Measurements from ENCODE around the gene SUSD1. TPM values are rescaled to one million over a fixed set of nuclear protein-coding genes. Genes with fewer than 3 reads are reported as not detected.
A peak's percentile ranks its signal among the peaks of the same experiment; 100 is the strongest.

The SUSD1 gene
- total RNA-seq, 1 experiment from 2014 or later: 6.3 TPM

GRCh38 chr9:112020680-112021596 lies 154.2 kb downstream of the SUSD1 start:
- DNase-seq (ENCODE audit: extremely low read depth, low read depth): peak; percentile 67

GRCh38 chr9:112017878-112018277 lies 157.2 kb downstream of the SUSD1 start:
- no peak for DNase-seq (ENCODE audit: extremely low read depth, low read depth)

DNA sequence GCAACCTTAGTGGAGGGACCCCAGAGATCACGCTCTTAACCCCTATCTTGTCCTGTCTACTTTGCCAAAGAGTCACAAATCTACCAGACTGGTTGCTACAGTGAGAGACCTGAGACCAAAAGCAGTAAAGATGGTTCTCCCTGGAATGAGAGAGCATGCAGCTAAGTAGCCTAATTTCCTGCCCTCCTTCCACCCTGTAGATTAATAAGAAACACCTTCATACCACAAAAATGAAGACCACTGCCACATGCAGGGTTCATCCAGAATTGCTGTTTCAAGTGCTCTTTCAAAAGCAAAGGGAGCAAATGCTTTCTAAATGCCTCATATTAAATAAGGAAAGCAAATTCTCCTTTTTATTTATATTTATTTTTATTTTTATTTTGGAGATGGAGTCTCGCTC lies 159.4 kb downstream of the SUSD1 start:
- no peak for DNase-seq (ENCODE audit: extremely low read depth, low read depth)

DNA sequence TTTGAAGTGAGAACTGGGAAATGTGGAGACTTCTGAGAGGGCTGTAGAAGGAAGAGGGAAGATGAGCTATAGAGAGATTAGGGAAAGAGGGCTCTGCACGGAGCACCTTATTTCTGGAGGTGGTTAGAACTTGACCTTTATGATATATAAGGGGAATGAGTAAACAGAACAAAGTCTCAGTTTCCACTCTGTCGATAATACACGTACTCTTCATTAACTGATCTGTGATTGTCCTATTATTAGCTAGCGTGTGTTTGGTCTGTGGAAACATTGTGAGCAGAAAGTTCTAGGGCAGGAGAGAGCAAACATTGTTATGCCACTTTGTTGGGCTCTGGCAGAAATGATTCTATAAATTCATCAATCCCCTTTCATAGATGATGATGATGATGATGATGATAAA lies 159.9 kb downstream of the SUSD1 start:
- no peak for DNase-seq (ENCODE audit: extremely low read depth, low read depth)

GRCh38 chr9:112013266-112013665 lies 161.8 kb downstream of the SUSD1 start:
- no peak for DNase-seq (ENCODE audit: extremely low read depth, low read depth)

DNA sequence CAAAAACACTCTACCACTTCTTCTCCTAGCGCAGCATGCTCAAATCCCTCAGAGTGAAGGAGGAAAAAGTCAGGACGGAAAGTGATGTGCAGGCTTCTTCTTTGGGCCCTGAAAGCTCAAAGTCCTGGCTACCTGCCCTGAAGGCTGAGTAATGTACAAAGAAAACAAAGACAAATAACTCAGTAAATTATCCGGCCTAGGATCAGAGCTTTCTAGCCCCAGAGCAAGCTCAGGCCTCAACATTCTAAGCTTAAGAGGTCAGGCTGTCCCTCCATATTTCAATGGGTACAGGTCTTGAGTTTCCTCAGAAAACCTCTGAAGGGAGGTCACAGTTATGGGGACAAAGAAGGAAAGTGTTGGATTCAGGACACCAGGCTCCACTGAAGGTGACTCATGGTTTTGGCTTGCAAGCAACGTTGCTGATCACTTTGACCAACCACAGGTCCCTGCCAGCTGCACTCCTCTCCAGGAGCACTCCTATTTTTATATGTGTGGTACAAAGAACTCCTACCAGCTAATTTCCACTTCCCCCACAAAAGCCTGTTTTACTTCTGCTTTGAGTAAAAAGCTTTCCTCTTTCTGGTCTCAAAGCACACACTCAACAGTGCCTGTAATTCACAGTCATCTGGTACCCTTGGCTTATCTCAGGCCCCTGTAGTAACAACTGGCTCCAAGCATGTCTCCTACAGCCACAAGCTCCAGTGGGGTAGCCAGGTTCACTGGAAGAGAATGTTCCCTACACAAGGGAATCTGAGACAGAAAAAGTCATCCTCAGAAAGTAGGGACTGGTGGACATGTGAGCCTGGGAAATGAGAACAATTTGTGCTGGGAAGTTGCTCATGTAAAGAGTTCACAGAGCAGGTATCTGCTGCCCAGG lies 162.8 kb downstream of the SUSD1 start:
- peak; percentile 60 for DNase-seq (ENCODE audit: extremely low read depth, low read depth)

- no peak for DNase-seq (ENCODE audit: extremely low read depth, low read depth)
These were observed 164.0 kb downstream of the SUSD1 start for GRCh38 chr9:112011051-112011620.

- DNase-seq (ENCODE audit: extremely low read depth, low read depth): no peak
These were observed 164.6 kb downstream of the SUSD1 start for GRCh38 chr9:112010537-112010936.

- no peak for DNase-seq (ENCODE audit: extremely low read depth, low read depth)
These were observed 165.4 kb downstream of the SUSD1 start for GRCh38 chr9:112009656-112010055.

DNA sequence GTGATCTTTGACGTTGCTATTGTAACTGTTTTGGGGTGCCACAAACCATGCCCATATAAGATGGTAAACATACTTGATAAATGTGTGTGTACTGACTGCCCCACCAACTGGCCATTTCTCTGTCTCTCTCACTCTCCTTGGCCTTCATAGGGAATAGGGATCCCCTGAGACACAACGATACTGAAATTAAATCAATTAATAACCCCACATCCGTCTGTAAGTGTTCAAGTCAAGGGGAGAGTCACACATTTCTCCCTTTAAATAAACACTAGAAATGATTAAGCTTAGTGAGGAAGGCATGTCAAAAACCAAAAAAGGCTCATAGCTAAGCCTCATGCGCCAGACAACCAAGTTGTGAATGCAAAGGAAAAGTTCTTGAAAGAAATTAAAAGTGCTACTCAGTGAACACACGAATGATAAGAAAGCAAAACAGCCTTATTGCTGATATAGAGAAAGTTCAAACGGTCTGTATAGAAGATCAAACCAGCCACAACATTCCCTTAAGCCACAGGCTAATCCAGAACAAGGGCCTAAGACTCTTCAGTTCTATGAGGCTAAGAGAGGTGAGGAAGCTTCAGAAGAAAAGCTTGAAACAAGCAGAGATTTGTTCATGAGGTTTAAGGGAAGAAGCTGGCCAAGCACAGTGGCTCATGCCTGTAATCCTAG lies 167.4 kb downstream of the SUSD1 start:
- DNase-seq (ENCODE audit: extremely low read depth, low read depth): no peak

GRCh38 chr9:112006361-112007020 lies 168.6 kb downstream of the SUSD1 start:
- no peak for DNase-seq (ENCODE audit: extremely low read depth, low read depth)

- no peak for DNase-seq (ENCODE audit: extremely low read depth, low read depth)
These were observed 169.2 kb downstream of the SUSD1 start for GRCh38 chr9:112005939-112006338.

DNA sequence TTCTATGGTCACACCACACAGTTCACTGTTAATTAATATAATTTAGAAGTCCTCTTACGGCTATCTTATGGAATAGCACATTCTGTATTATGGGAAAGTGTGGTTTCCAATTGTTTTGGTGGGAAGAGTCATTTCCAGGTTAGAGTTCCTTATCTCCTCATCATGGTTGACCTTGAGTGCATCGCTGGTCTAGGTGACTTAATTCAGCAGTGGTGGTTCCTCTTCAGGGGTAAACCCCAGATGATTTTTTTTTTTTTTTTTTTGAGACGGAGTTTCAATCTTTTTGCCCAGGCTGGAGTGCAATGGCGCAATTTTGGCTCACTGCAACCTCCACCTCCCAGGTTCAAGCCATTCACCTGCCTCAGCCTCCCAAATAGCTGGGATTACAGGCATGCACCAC lies 171.6 kb downstream of the SUSD1 start:
- DNase-seq (ENCODE audit: extremely low read depth, low read depth): no peak

- no peak for DNase-seq (ENCODE audit: extremely low read depth, low read depth)
These were observed 172.1 kb downstream of the SUSD1 start for GRCh38 chr9:112002847-112003457.

DNA sequence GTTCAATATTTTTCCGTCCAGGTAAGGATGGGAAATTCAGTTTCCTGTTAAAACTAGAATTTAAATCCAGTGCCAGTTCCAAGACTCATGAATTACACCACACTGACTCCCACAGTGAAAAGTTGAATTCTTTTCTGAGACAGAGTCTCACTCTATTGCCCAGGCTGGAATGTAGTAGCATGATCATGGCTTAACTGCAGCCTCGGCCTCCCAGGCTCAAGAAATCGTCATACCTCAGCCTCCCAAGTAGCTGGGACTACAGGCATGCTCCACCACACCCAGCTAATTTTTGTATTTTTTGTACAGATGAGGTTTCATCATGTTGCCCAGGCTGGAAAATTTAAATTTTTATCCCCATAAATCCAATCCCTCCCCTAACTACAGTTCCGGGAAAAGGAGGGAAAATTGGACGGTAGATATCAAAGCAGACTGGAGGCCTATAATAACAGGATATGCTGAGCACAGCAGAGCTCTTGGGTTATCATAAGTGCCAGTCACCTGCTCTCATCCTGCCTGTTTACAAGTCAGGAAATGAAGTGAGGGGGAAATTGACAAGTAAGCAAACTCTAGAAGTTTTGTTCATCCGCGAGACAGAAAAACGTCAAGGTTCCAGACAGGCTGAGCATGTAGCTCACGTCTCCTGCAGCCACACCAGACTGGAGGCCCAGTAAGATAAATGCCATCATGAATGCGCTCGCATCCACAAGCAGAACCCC lies 172.8 kb downstream of the SUSD1 start:
- DNase-seq (ENCODE audit: extremely low read depth, low read depth): no peak

DNA sequence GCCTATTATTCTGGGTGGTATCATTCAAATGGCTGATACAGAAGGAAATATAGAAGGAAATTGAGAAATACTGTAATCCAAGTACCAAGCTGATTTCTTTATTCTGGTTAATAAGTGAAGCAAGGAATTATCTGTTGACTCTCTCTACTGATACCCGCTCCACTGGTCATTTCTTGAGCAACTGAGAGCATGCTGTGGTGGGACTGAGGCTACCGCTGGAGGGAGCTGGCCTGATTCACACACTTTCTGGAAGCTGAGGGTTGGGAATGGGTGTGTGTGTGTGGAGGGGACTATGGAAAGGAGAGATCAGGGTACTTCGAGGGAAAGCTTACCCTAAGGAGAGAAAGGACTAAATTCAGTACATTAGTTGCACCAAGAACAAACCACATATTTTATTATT lies 174.4 kb downstream of the SUSD1 start:
- DNase-seq (ENCODE audit: extremely low read depth, low read depth): no peak

DNA sequence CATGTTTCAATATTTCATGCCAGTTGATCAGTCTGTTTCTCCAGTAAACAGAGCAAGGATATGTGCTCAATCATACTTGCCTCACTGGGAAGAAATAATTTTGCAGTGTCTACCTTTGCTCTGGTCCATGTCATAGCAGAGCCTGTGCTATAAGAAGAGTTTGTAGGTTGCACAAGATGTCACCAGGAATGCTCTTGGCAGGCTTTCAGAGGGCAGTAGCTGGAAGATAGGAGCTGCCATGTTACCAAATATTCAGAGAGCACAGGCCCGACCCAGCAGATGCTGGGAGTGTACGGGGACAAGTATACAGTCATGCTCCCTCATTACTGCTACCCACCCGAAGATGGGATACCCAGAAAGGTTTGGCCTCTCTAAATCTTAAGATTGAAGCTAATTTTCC lies 175.8 kb downstream of the SUSD1 start:
- no peak for DNase-seq (ENCODE audit: extremely low read depth, low read depth)

- no peak for DNase-seq (ENCODE audit: extremely low read depth, low read depth)
These were observed 177.3 kb downstream of the SUSD1 start for GRCh38 chr9:111997831-111998230.

- no peak for DNase-seq (ENCODE audit: extremely low read depth, low read depth)
These were observed 180.2 kb downstream of the SUSD1 start for GRCh38 chr9:111994831-111995458.

All from NCI-H460 (cell line).